Measurements from ENCODE around the gene RMC1.

Gene RMC1

DNA sequence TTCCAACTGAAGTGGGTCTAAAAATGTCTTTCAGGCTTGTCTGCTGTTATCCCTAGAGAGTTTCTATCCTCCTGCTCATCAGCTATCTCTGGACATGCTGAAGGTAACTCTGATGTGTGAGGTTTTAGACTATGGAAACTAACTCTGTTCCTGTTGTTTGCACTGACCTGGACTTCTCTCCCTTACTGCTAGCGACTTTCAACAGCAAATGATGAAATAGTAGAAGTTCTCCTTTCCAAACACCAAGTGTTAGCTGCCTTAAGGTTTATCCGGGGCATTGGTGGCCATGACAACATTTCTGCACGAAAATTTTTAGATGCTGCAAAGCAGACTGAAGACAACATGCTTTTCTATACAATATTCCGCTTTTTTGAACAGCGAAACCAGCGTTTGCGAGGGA is 26.9 kb downstream of the RMC1 start:
- 0 out of 2 replicates have a peak, but pooled peaks have one; percentile 33 for TF ChIP-seq POLR2AphosphoS5 (IDR thresholded peaks at IDR 0.05; ENCODE audit: low read depth)
- TF ChIP-seq, protein P1, sequence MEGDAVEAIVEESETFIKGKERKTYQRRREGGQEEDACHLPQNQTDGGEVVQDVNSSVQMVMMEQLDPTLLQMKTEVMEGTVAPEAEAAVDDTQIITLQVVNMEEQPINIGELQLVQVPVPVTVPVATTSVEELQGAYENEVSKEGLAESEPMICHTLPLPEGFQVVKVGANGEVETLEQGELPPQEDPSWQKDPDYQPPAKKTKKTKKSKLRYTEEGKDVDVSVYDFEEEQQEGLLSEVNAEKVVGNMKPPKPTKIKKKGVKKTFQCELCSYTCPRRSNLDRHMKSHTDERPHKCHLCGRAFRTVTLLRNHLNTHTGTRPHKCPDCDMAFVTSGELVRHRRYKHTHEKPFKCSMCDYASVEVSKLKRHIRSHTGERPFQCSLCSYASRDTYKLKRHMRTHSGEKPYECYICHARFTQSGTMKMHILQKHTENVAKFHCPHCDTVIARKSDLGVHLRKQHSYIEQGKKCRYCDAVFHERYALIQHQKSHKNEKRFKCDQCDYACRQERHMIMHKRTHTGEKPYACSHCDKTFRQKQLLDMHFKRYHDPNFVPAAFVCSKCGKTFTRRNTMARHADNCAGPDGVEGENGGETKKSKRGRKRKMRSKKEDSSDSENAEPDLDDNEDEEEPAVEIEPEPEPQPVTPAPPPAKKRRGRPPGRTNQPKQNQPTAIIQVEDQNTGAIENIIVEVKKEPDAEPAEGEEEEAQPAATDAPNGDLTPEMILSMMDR (IDR thresholded peaks at IDR 0.05; ENCODE audit: insufficient read depth, low read length): no peak
- no peak for TF ChIP-seq REST (IDR thresholded peaks at IDR 0.05; ENCODE audit: insufficient replicate concordance, low read depth)
- TF ChIP-seq GABPA (IDR thresholded peaks at IDR 0.05; ENCODE audit: low read depth): no peak
- peak; percentile 50; the same call in 1 of the 2 replicates for TF ChIP-seq SPI1 (IDR thresholded peaks at IDR 0.05; ENCODE audit: borderline replicate concordance, low read depth)
- H3K27me3 ChIP-seq (ENCODE audit: insufficient read depth, poor library complexity, severe bottlenecking): no peaks in the 10 kb centered on the region
- peak; percentile 66 to 75 for DNase-seq (ENCODE audit: low read depth in 1 of 2, low spot score in 1 of 2)
- H3K4me3 ChIP-seq (replicated peaks; ENCODE audit: insufficient read depth, low read length): no peak overlapping the region
- peak overlapping the region; percentile 17 for H3K27ac ChIP-seq (replicated peaks)

GRCh38 chr18:23531912-23532311 is 28.6 kb downstream of the RMC1 start:
- TF ChIP-seq POLR2AphosphoS5 (IDR thresholded peaks at IDR 0.05; ENCODE audit: low read depth) (0 out of 2 replicates have a peak, but pooled peaks have one; percentile 48), SPI1 (IDR thresholded peaks at IDR 0.05; ENCODE audit: borderline replicate concordance, low read depth) (no peak)
- H3K27ac ChIP-seq (replicated peaks): no peak overlapping the region
- H3K4me3 ChIP-seq (replicated peaks; ENCODE audit: insufficient read depth, low read length): no peak overlapping the region
- no peak for DNase-seq (ENCODE audit: low read depth in 1 of 2, low spot score in 1 of 2)
- no peaks in the 10 kb centered on the region for H3K27me3 ChIP-seq (ENCODE audit: insufficient read depth, poor library complexity, severe bottlenecking)

GRCh38 chr18:23532848-23533247 is 29.5 kb downstream of the RMC1 start:
- no peak for DNase-seq (ENCODE audit: low read depth in 1 of 2, low spot score in 1 of 2)
- no peaks in the 10 kb centered on the region for H3K27me3 ChIP-seq (ENCODE audit: insufficient read depth, poor library complexity, severe bottlenecking)

More at GRCh38 chr18:23532848-23533247, 29.5 kb downstream of the RMC1 start:
- Histone ChIP-seq H3K27ac (replicated peaks) (no peak overlapping the region), H3K4me3 (replicated peaks; ENCODE audit: insufficient read depth, low read length) (no peak overlapping the region)
- TF ChIP-seq REST (IDR thresholded peaks at IDR 0.05; ENCODE audit: insufficient replicate concordance, low read depth) (no peak), SPI1 (IDR thresholded peaks at IDR 0.05; ENCODE audit: borderline replicate concordance, low read depth) (no peak), POLR2AphosphoS5 (IDR thresholded peaks at IDR 0.05; ENCODE audit: low read depth) (no peak), GABPA (IDR thresholded peaks at IDR 0.05; ENCODE audit: low read depth) (no peak)
- TF ChIP-seq, protein P1 (IDR thresholded peaks at IDR 0.05; ENCODE audit: insufficient read depth, low read length): no peak
